IPS DF 4.7 (cell line): ENCODE results near the gene TRPM1.

Source experiments
- DNase-seq: peaks from one replicate; pipeline ENCODE4 v3.0.0-alpha.2; 2013; ENCODE audit warnings: low spot score; ENCODE audit errors: extremely low read depth

TRPM1 gene

DNA sequence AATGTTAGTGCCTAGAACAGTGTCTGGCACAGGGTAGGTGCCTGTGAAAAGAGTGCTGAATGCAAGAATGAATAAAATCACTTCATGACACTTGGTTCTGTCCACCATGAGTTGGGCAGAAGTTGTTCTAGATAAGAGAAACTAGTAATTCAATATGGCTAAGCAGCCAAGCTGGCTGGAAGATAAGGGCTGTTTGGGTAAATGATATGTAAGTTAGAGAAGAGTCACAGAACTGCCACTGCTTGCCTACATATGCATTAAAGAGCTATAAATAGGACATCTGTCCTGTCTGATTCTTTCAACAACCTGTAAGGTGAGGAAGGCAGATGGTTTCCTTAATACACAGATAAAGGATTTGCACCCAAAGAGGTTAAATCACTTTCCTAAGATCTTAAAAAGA lies 123.2 kb downstream of the TRPM1 start:
- DNase-seq = no peak

GRCh38 chr15:30974112-30974511 lies 127.4 kb downstream of the TRPM1 start:
- DNase-seq = no peak

DNA sequence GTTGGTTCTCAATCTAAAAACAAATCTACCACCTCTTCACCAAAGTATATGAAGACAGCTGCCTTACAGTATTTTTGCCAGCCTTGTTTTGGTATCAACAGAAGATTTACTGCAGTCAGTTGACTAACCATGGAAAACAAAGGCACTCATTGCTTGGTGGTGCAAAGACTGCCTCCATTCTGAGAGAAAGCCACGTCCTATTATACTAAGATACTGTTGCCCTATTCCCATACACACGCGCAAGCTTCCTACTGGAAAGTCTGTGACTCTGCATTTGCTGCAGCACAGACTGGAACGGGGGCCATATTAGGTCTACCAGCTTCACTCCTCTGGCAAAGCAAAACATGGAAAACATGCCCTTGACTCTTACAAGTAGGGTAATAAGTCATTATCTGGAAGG lies 128.1 kb downstream of the TRPM1 start:
- no peak for DNase-seq

- no peak for DNase-seq
These were observed 131.8 kb downstream of the TRPM1 start for GRCh38 chr15:30969724-30970123.

GRCh38 chr15:30963681-30964080 lies 137.8 kb downstream of the TRPM1 start:
- DNase-seq = no peak

- DNase-seq = no peak
These were observed 138.9 kb downstream of the TRPM1 start for GRCh38 chr15:30962659-30963058.

GRCh38 chr15:30962079-30962478 lies 139.4 kb downstream of the TRPM1 start:
- DNase-seq = no peak

DNA sequence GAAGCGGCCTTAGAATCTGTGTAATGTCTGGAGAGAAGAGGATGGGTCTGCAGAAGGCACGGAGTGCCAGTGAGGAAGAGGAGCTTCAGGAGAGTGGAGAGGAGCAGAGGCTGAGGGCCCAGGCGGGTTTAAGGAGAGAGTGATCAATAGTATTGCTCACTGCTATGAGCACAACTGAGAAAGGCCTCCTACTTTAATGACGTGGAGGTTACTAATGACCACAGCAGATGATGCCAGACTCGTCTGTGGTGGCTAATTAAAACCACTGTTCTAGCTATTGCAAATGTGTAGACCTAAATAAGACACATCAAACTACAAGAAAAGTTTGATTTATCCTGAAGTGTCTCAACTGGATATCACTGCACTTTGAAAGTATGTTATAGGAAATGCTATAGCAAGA lies 143.3 kb downstream of the TRPM1 start:
- DNase-seq = no peak

DNA sequence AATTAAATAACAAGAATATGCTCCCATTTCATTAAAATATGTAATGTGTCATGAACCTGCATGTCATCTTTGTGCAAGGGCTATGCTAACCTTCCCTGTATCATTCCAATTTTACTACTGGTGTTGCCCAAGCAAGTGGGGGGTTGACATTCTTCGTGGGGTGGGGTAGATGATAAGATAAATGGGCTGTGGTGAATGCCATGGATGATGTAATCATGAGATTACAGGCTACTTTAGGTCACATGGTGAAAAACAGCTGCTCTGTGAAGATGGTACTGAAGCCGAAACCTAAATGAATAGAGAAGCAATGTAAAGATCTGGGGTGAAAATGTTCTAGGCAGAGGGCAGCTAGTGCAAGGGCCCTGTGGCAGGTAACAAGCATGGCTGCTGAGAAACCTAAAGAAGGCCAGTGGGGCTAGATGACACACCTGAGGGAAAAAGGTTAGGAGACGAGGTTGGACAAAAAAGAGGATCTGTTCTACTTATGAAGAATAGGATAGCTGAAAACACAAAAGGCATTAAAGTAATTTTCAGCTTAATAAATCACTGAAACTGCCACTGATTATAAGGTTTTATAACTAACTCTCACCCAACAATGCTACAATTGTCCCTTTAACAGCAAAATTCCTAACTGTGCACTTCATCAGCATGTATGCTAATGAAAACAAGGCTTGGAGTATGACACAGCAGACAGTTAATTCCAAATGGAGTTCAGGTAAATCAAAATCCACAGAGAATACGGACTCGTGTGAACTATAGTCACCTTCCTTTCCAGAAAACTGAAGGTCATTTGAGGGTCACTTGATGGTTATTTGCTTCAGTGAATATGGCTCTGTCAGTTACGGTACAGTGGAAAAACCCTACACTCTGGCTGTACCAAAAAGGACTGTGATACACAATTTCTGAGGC lies 145.1 kb downstream of the TRPM1 start:
- no peak for DNase-seq

DNA sequence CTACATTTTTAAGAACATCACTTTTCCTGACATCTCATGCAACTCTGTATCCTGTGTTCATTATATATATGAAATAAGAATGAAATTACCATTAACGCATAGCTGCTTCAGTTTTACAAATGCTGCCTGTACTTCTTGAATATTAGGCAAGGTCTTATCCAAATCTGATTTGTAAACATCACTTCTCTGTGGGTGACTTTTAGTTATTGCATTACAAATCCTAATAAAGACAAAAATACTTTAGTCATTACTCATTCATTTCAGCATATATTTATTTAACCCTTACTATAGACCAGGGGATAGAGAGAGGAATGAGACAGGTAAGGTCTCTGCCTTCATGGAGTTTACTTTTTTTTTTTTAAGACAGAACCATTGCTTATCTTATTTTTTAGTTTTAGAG lies 146.9 kb downstream of the TRPM1 start:
- no peak for DNase-seq

DNA sequence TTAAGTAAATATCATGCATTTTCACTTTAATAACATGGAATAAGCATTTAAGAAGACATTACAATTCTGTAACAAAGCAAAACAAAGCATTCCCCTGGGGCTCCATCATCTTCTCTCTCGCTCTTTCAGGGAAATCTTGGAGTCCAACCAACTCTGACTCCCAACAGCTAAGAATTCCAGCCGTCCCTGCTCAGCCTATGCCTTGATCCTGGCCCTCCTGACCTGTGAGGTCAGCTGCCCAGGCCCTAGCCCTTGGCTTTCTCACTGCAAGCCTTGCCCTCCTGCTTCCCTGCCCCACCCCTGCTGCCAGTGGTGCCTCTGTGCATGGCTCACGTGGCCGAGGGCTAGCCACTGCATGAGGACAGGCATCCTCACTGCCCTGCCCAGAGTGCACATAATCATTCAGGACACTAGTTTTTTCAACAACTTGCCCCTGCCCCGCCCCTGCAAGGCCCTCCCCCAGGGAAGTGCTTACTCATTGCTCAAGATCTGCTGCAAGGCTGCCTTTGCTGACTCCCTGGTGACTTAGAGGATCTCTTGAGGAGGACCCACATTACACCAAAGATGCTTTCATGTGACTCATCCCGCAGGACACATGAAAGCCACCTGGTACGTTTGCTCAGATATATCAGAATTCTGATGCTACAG lies 147.7 kb downstream of the TRPM1 start:
- no peak for DNase-seq

GRCh38 chr15:30953183-30953582 lies 148.3 kb downstream of the TRPM1 start:
- no peak for DNase-seq
